ENCODE results near the gene MBTPS2.
"Not testable (repeated sequence)": the region's sequence is repeated elsewhere in the genome, so short reads cannot be mapped to it uniquely, and the experiment has no call there.

MBTPS2 gene

GRCh38 chrX:21839334-21840192, at the start of gene MBTPS2:
MBTPS2 (plus strand) TSS chrX:21839617; CDS start chrX:21839735, 118 bp downstream.
- DNase-seq = peak; percentile 88

GRCh38 chrX:21798677-21799219, 40.7 kb upstream of the MBTPS2 start:
- peak; percentile 2 for DNase-seq

- DNase-seq = no peak
Measured at GRCh38 chrX:21799767-21800166, 39.6 kb upstream of the MBTPS2 start.

GRCh38 chrX:21800344-21800770, 39.1 kb upstream of the MBTPS2 start:
- peak; percentile 8 for DNase-seq

GRCh38 chrX:21802054-21802670, 37.3 kb upstream of the MBTPS2 start:
- no peak for DNase-seq

- no peak for DNase-seq
Measured at GRCh38 chrX:21802839-21803238, 36.6 kb upstream of the MBTPS2 start.

- DNase-seq = peak; percentile 0
Measured at GRCh38 chrX:21806691-21807090, 32.7 kb upstream of the MBTPS2 start.

- no peak for DNase-seq
Measured at GRCh38 chrX:21811832-21812231, 27.6 kb upstream of the MBTPS2 start.

GRCh38 chrX:21812628-21813027, 26.8 kb upstream of the MBTPS2 start:
- no peak for DNase-seq

- DNase-seq = no peak
Measured at GRCh38 chrX:21813612-21814368, 25.6 kb upstream of the MBTPS2 start.

- DNase-seq = no peak
Measured at GRCh38 chrX:21816136-21816535, 23.3 kb upstream of the MBTPS2 start.

- not testable (repeated sequence) for DNase-seq
Measured at GRCh38 chrX:21820170-21820569, 19.2 kb upstream of the MBTPS2 start.

GRCh38 chrX:21821875-21822274, 17.5 kb upstream of the MBTPS2 start:
- DNase-seq = no peak

- DNase-seq = no peak
Measured at GRCh38 chrX:21831496-21831895, 7.9 kb upstream of the MBTPS2 start.

GRCh38 chrX:21837056-21837455, 2.4 kb upstream of the MBTPS2 start:
- DNase-seq = no peak

- DNase-seq = peak; percentile 1
Measured at GRCh38 chrX:21838937-21839333, 482 bp upstream of the MBTPS2 start.

- no peak for DNase-seq
Measured at GRCh38 chrX:21840193-21840545, 752 bp downstream of the MBTPS2 start.

- no peak for DNase-seq
Measured at GRCh38 chrX:21843179-21843578, 3.8 kb downstream of the MBTPS2 start.

- no peak for DNase-seq
Measured at GRCh38 chrX:21845096-21845495, 5.7 kb downstream of the MBTPS2 start.

- no peak for DNase-seq
Measured at GRCh38 chrX:21847342-21847741, 7.9 kb downstream of the MBTPS2 start.

- DNase-seq = no peak
Measured at GRCh38 chrX:21853578-21853977, 14.2 kb downstream of the MBTPS2 start.

GRCh38 chrX:21855937-21856415, 16.6 kb downstream of the MBTPS2 start, which contains the start of gene YY2:
YY2 (plus strand) TSS chrX:21855987; CDS start chrX:21856485, 498 bp downstream.
- DNase-seq = no peak

GRCh38 chrX:21856504-21856903, 17.1 kb downstream of the MBTPS2 start:
- DNase-seq = no peak

Measured in fibroblast of skin of right quadriceps (primary cell).